Measurements from ENCODE around the gene C2orf80.

- TF ChIP-seq CTCF (IDR thresholded peaks at IDR 0.05): no peak
- TF ChIP-seq POLR2A (IDR thresholded peaks at IDR 0.05): no peak
Observed at GRCh38 chr2:208228476-208228875, 38.6 kb upstream of the C2orf80 start.
